ENCODE results near the gene NINJ1. TPM values are rescaled to one million over a fixed set of nuclear protein-coding genes. Genes with fewer than 3 reads are reported as not detected.

The NINJ1 gene
- total and polyA plus RNA-seq, 2 of the 8 experiments (the other 6 are each of a cell fraction or from before 2014, with no cell fraction given) = 28.2 to 65.6 TPM

- H3K27ac ChIP-seq (ENCODE audit: low read depth, low read length) = no peak overlapping the region
- H3K4me2 ChIP-seq (ENCODE audit: insufficient read depth in 1 of 2, low read depth in 2 of 2, low read length in 2 of 2) = no peak overlapping the region
- no peak overlapping the region for H2AK5ac ChIP-seq (ENCODE audit: low read depth, low read length)
- H2AFZ ChIP-seq (ENCODE audit: low read length) = no peak overlapping the region
- H2BK12ac ChIP-seq (ENCODE audit: low read depth, low read length) = no peak overlapping the region
- H4K8ac ChIP-seq (ENCODE audit: extremely low read depth, insufficient read depth, low read length) = no peak overlapping the region
- H4K91ac ChIP-seq (replicated peaks; ENCODE audit: insufficient read length, low read length) = no peak overlapping the region
- no peak overlapping the region for H2BK120ac ChIP-seq (replicated peaks; ENCODE audit: low read depth, low read length)
- no peak overlapping the region for H2BK5ac ChIP-seq (ENCODE audit: low read depth, low read length)
- H2BK15ac ChIP-seq (ENCODE audit: low read length) = no peak overlapping the region
- H3K27me3 ChIP-seq (replicated peaks in 1 of 4; ENCODE audit: control insufficient read depth in 3 of 4, extremely low read depth in 1 of 4, insufficient read depth in 3 of 4, low read length in 3 of 4) = no peaks in the 10 kb centered on the region
- H3K56ac ChIP-seq (replicated peaks; ENCODE audit: insufficient read length, low read depth, low read length) = no peak overlapping the region
- no peaks in the 10 kb centered on the region for H3K79me1 ChIP-seq (ENCODE audit: low read depth, low read length)
- no peak for FAIRE-seq
- H3K9me3 ChIP-seq (ENCODE audit: insufficient read depth in 2 of 2, low read depth in 1 of 2, low read length in 1 of 2) = no peaks in the 10 kb centered on the region
- H3K23me2 ChIP-seq (ENCODE audit: low read depth, low read length) = no peaks in the 10 kb centered on the region
- H4K20me1 ChIP-seq (replicated peaks in 1 of 2; ENCODE audit: control insufficient read depth in 1 of 2, insufficient read depth in 2 of 2, low read length in 2 of 2) = no peaks in the 10 kb centered on the region
- H3K4ac ChIP-seq (replicated peaks; ENCODE audit: insufficient read length, low read depth, low read length) = no peak overlapping the region
- no peak overlapping the region for H4K5ac ChIP-seq (ENCODE audit: insufficient read length, low read depth, low read length)
- H3K36me3 ChIP-seq (ENCODE audit: control insufficient read depth in 2 of 4, insufficient read depth in 4 of 4, low read length in 3 of 4) = no peaks in the 10 kb centered on the region
- H3K14ac ChIP-seq (ENCODE audit: insufficient read length) = no peak overlapping the region
- no peak overlapping the region for H3K18ac ChIP-seq (ENCODE audit: extremely low read depth, low read length)
- no peak for DNase-seq (ENCODE audit: low read depth in 1 of 2, low spot score in 2 of 2)
- H3K4me3 ChIP-seq (ENCODE audit: extremely low read depth in 1 of 4, insufficient read depth in 2 of 4, low read depth in 3 of 4, low read length in 4 of 4) = no peak overlapping the region
- no peak overlapping the region for H2BK20ac ChIP-seq (ENCODE audit: low read length)
- WGBS, 2 experiments (ENCODE audit: extremely low coverage in 1 of 2, insufficient coverage in 1 of 2, insufficient read length in 1 of 2, insufficient replicate concordance in 2 of 2, low coverage in 1 of 2, low lambda C conversion rate in 2 of 2, missing lambda C conversion rate in 1 of 2) = 90% methylated on average over 7 of the region's 7 CpGs; no CpG with 5 or more reads in 1 of the 2 experiments
- POLR2A ChIA-PET (ENCODE audit: partially characterized antibody) = no interaction called here
- H3K79me2 ChIP-seq (ENCODE audit: control insufficient read depth in 1 of 2, insufficient read depth in 2 of 2, low read length in 2 of 2) = no peaks in the 10 kb centered on the region
- no peak overlapping the region for H3K23ac ChIP-seq (ENCODE audit: insufficient read length)
- H3K4me1 ChIP-seq (replicated peaks in 1 of 4; ENCODE audit: control insufficient read depth in 3 of 4, insufficient read depth in 4 of 4, low read length in 3 of 4) = no peaks in the 10 kb centered on the region
- CTCF ChIA-PET (ENCODE audit: partially characterized antibody) = interaction anchor here (0.8 to 1.6 kb wide), 5 partner anchors 58 to 136 kb away, joined by 3 to 5 read pairs (median 3); no protein-coding TSS in a partner anchor
- H3K9ac ChIP-seq (replicated peaks in 1 of 4; ENCODE audit: extremely low read depth in 1 of 4, low read depth in 3 of 4, low read length in 3 of 4) = no peak overlapping the region
- TF ChIP-seq EP300 (IDR thresholded peaks at IDR 0.05; ENCODE audit: borderline replicate concordance in 1 of 2, low read depth in 2 of 2, low read length in 2 of 2) = no peak
- TF ChIP-seq, protein P1, sequence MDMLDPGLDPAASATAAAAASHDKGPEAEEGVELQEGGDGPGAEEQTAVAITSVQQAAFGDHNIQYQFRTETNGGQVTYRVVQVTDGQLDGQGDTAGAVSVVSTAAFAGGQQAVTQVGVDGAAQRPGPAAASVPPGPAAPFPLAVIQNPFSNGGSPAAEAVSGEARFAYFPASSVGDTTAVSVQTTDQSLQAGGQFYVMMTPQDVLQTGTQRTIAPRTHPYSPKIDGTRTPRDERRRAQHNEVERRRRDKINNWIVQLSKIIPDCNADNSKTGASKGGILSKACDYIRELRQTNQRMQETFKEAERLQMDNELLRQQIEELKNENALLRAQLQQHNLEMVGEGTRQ (IDR thresholded peaks at IDR 0.05; ENCODE audit: low read length) = no peak
- no peak for TF ChIP-seq EZH2 (IDR thresholded peaks at IDR 0.05; ENCODE audit: low read depth, low read length, severe bottlenecking)
These were observed 32.6 kb upstream of the NINJ1 start for GRCh38 chr9:93166699-93167098.

All from H1 (cell line).